Liver (tissue), 9 donors: ENCODE data around the gene MON2. TPM values are rescaled to one million over a fixed set of nuclear protein-coding genes. Genes with fewer than 3 reads are reported as not detected.

Experiments
- DNase-seq: peaks from one replicate; pipeline ENCODE4 v3.0.0-alpha.2; 2017; ENCODE audit warnings: low spot score
- H3K27ac ChIP-seq, 2 donors: one replicate each; pipeline ENCODE4 v1.7.0; 2013; ENCODE audit warnings: inconsistent platforms in 2 of 2, low read length in 2 of 2, control low read depth in 1 of 2, low read depth in 1 of 2, mild to moderate bottlenecking in 1 of 2
- H3K27me3 ChIP-seq, 4 donors: one replicate each; pipeline versions ENCODE4 v1.6.1 to v1.7.0; 2013; ENCODE audit warnings: low read length in 3 of 4, inconsistent platforms in 1 of 4, mild to moderate bottlenecking in 1 of 4, moderate library complexity in 1 of 4; ENCODE audit not compliant: control insufficient read depth in 4 of 4, insufficient read depth in 4 of 4
- H3K36me3 ChIP-seq, 4 donors: one replicate each; pipeline versions ENCODE4 v1.6.1 to v1.7.0; 2013; ENCODE audit warnings: low read length in 3 of 4, mild to moderate bottlenecking in 3 of 4, low read depth in 1 of 4, moderate library complexity in 1 of 4; ENCODE audit not compliant: control insufficient read depth in 4 of 4, insufficient read depth in 3 of 4
- H3K4me1 ChIP-seq, 4 donors: one replicate each; pipeline versions ENCODE4 v1.6.1 to v1.7.0; 2013; ENCODE audit warnings: low read length in 3 of 4, mild to moderate bottlenecking in 3 of 4, moderate library complexity in 1 of 4; ENCODE audit not compliant: control insufficient read depth in 4 of 4, insufficient read depth in 4 of 4
- H3K4me3 ChIP-seq, 3 donors: one replicate each; pipeline versions ENCODE4 v1.6.1 to v1.7.0; 2013; ENCODE audit warnings: low read length in 3 of 3, control low read depth in 1 of 3, low read depth in 1 of 3, mild to moderate bottlenecking in 1 of 3
- H3K9ac ChIP-seq, 2 donors: one replicate each; pipeline ENCODE4 v1.7.0; 2013; ENCODE audit warnings: low read length in 2 of 2, mild to moderate bottlenecking in 2 of 2, moderate library complexity in 2 of 2, control low read depth in 1 of 2, low read depth in 1 of 2
- H3K9me3 ChIP-seq, 4 donors: one replicate each; pipeline versions ENCODE4 v1.6.1 to v1.7.0; 2013; ENCODE audit warnings: low read length in 3 of 4; ENCODE audit not compliant: control insufficient read depth in 4 of 4
- EGR1 ChIP-seq, 2 donors: IDR thresholded peaks; 2 replicates each; pipeline ENCODE4 v1.6.1; 2016 to 2018; ENCODE audit warnings: antibody characterized with exemption in 2 of 2, low read depth in 2 of 2
- FOXA2 ChIP-seq: IDR thresholded peaks from 2 replicates; pipeline ENCODE4 v1.6.1; 2016; ENCODE audit warnings: antibody characterized with exemption
- GABPA ChIP-seq, 2 donors: IDR thresholded peaks in 1 of 2; conservative IDR thresholded peaks in 1 of 2; 2 replicates each; pipeline ENCODE4 v1.6.1; 2016; ENCODE audit warnings: antibody characterized with exemption in 2 of 2, mild to moderate bottlenecking in 1 of 2, moderate library complexity in 1 of 2
- HNF4A ChIP-seq, 2 donors: conservative IDR thresholded peaks; 2 replicates each; pipeline ENCODE4 v1.6.1; 2016; ENCODE audit warnings: antibody characterized with exemption in 2 of 2, mild to moderate bottlenecking in 2 of 2
- HNF4G ChIP-seq: IDR thresholded peaks from 2 replicates; pipeline ENCODE4 v1.6.1; 2016; ENCODE audit warnings: antibody characterized with exemption
- JUND ChIP-seq, 2 donors: IDR thresholded peaks; 2 replicates each; pipeline ENCODE4 v1.6.1; 2016; ENCODE audit warnings: antibody characterized with exemption in 2 of 2
- NR2F2 ChIP-seq: IDR thresholded peaks from 2 replicates; pipeline ENCODE4 v1.6.1; 2016; ENCODE audit warnings: antibody characterized with exemption
- RAD21 ChIP-seq, 2 donors: IDR thresholded peaks; 2 replicates each; pipeline ENCODE4 v1.6.1; 2016; ENCODE audit warnings: antibody characterized with exemption in 2 of 2, mild to moderate bottlenecking in 2 of 2
- RXRA ChIP-seq, 2 donors: IDR thresholded peaks; 2 replicates each; pipeline ENCODE4 v1.6.1; 2017 to 2018; ENCODE audit warnings: antibody characterized with exemption in 2 of 2, mild to moderate bottlenecking in 1 of 2
- SP1 ChIP-seq: IDR thresholded peaks from 2 replicates; pipeline ENCODE4 v1.6.1; 2018; ENCODE audit warnings: antibody characterized with exemption, mild to moderate bottlenecking
- TAF1 ChIP-seq: conservative IDR thresholded peaks from 2 replicates; pipeline ENCODE4 v1.6.1; 2016; ENCODE audit warnings: antibody characterized with exemption, mild to moderate bottlenecking
- YY1 ChIP-seq: IDR thresholded peaks from 2 replicates; pipeline ENCODE4 v1.6.1; 2016; ENCODE audit warnings: antibody characterized with exemption, mild to moderate bottlenecking
- WGBS: extraction: QIAGEN DNeasy Blood & Tissue Kit; methylation state at CpG from one replicate; pipeline ENCODE4 v1.1.7; 2013; 5-methylcytosine and 5-hydroxymethylcytosine counted together
- polyA plus RNA-seq, 2 donors: library from polyadenylated mRNA; stranded (reverse) in 1 of 2; unstranded in 1 of 2; fragments of 200-250 nt in 1 of 2; fragments of >200 nt in 1 of 2; fragmentation: Nextera tagmentation in 1 of 2; extraction: Ambion mirVana in 1 of 2; gene quantifications; one replicate each; pipeline versions ENCODE4 v1.2.1 to v1.2.3, GENCODE V29; 2013 to 2015
- total RNA-seq, 2 donors: library from RNA; depleted of rRNA; stranded (reverse); fragments of >200 nt; gene quantifications; one replicate each; pipeline ENCODE4 v1.2.3, GENCODE V29; 2014
- TF ChIP-seq, protein P1 (sequence below): fragments of 150-350 bp; IDR thresholded peaks from 2 replicates; pipeline ENCODE4 v1.5.1; 2017; ENCODE audit warnings: improper control_type of control experiment, low read depth, low read length; ENCODE audit not compliant: missing input control
- TF ChIP-seq, protein P2 (sequence below): IDR thresholded peaks from 2 replicates; pipeline ENCODE4 v1.6.1; 2016; ENCODE audit warnings: antibody characterized with exemption, mild to moderate bottlenecking
- TF ChIP-seq, protein P3 (sequence below): IDR thresholded peaks from 2 replicates; pipeline ENCODE4 v1.6.1; 2016; ENCODE audit warnings: antibody characterized with exemption
- TF ChIP-seq, protein P4 (sequence below): IDR thresholded peaks from 2 replicates; pipeline ENCODE4 v1.6.1; 2016; ENCODE audit warnings: antibody characterized with exemption
- donor health status: healthy.
- donor health status: healthy.
- donor health status: healthy.
- donor health status: healthy.
- donor health status: healthy.

The MON2 gene
- total and polyA plus RNA-seq, 4 donors, result 7.5 to 69.9 (median 25.8) TPM

DNA sequence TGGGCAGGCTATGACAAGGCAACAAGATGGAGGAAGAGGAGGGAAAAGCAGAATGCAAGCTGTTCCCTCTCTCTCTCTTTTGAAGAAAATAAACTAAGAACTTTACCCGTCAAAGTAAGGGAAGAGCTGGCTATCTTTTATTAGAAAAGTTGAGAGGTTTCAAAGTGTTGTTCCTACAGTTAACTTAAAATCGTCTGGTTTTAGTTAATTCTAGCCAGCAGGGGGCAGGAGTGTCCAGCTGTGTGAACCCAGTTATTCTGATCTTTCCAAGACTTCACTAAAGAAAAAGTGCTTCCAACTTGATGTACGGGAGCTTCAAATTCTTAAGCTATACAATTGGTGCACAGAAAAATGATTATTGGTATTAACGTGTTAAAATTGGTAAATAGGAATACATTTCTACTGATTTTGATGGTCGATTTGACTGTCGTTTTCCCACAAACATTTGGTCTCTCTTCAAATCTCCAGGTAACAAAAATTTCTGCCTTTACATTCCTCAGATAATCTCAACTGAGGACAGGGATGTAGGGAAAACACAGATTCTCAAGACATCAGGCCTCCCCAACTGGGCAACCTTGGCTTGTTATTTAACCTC lies 28.4 kb upstream of the MON2 start:
- H3K27me3 ChIP-seq, result no peaks in the 10 kb centered on the region
- peaks cover 0 to 13% (median 11%) of the 10 kb centered on the region in 4 donors for H3K4me1 ChIP-seq
- peak; percentile 63 for DNase-seq
- 9% methylated on average over 6 of the region's 6 CpGs for WGBS
- TF ChIP-seq, protein P1, sequence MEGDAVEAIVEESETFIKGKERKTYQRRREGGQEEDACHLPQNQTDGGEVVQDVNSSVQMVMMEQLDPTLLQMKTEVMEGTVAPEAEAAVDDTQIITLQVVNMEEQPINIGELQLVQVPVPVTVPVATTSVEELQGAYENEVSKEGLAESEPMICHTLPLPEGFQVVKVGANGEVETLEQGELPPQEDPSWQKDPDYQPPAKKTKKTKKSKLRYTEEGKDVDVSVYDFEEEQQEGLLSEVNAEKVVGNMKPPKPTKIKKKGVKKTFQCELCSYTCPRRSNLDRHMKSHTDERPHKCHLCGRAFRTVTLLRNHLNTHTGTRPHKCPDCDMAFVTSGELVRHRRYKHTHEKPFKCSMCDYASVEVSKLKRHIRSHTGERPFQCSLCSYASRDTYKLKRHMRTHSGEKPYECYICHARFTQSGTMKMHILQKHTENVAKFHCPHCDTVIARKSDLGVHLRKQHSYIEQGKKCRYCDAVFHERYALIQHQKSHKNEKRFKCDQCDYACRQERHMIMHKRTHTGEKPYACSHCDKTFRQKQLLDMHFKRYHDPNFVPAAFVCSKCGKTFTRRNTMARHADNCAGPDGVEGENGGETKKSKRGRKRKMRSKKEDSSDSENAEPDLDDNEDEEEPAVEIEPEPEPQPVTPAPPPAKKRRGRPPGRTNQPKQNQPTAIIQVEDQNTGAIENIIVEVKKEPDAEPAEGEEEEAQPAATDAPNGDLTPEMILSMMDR, result peak; percentile 62
- no peak for TF ChIP-seq FOXA2
- TF ChIP-seq RAD21 (IDR thresholded peaks at IDR 0.05), result peak; percentile 88 to 90
- no peak for TF ChIP-seq SP1
- no peak overlapping the region for H3K27ac ChIP-seq
- no peak overlapping the region for H3K4me3 ChIP-seq
- H3K36me3 ChIP-seq, result no peaks in the 10 kb centered on the region
- no peak overlapping the region for H3K9ac ChIP-seq
- H3K9me3 ChIP-seq, result peaks cover 0 to 11% (median 2%) of the 10 kb centered on the region in 4 donors

DNA sequence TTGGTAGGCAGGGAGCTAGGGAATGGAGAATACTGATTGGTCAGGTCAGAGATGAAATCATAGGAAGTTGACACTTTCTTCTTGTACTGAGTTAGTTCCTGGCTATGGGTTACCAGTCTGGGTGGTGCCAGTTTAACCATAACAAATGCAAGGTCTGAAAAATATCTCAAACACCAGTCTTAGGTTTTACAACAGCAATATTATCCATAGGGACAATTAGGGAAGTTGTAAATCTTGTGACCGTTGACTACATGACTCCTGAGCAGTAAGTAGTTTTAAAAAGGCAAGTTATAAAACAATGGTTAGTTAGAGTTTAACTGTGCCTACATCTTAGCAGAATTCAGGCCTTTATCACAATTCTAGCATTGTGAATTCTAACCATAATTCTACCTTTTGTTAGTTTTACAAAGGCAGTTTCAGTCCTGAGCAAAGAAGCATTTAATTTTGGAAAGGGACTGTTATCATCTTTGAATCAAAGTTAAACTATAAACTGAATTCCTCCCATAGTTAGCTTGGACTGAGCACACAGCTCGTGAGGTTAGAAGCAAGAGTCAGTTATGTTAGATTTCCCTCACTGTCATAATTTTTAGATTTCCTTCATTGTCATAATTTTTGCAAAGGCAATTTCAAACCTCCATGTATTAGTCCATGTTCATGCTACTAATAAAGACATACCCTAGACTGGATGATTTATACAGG lies 19.7 kb upstream of the MON2 start:
- 71% methylated on average over 2 of the region's 2 CpGs for WGBS

DNA sequence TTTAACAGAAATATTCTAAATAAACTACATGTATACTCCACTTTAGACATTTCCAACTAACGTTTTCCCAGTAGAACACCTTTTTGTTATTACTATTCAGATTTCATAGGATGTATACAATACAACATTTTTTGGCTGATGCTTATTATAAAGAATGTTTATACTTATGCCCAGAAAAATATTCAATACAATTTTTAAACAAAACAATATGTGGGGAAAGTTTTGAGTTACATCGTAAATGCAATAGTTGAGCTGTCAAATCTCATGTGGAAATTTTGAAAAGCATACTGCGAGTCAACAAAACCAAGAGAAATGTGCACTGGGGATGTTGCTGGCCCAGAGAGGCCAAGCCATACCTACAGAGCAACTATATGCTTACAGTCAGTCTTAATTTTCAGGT lies 18.2 kb upstream of the MON2 start:
- 80% methylated on average over 3 of the region's 3 CpGs for WGBS
- no peaks in the 10 kb centered on the region for H3K4me1 ChIP-seq
- H3K27ac ChIP-seq, result no peak overlapping the region
- DNase-seq, result no peak
- no peaks in the 10 kb centered on the region for H3K36me3 ChIP-seq
- TF ChIP-seq HNF4G (no peak), RAD21 (IDR thresholded peaks at IDR 0.05) (no peak), TAF1 (no peak), FOXA2 (no peak), SP1 (no peak), YY1 (no peak), GABPA (IDR thresholded peaks at IDR 0.05 in 1 of 2, conservative IDR thresholded peaks at IDR 0.05 in 1 of 2) (no peak), EGR1 (IDR thresholded peaks at IDR 0.05; ENCODE audit: low read depth in 2 of 2) (no peak), HNF4A (conservative IDR thresholded peaks at IDR 0.05) (no peak), RXRA (IDR thresholded peaks at IDR 0.05) (no peak)
- TF ChIP-seq, protein P2, sequence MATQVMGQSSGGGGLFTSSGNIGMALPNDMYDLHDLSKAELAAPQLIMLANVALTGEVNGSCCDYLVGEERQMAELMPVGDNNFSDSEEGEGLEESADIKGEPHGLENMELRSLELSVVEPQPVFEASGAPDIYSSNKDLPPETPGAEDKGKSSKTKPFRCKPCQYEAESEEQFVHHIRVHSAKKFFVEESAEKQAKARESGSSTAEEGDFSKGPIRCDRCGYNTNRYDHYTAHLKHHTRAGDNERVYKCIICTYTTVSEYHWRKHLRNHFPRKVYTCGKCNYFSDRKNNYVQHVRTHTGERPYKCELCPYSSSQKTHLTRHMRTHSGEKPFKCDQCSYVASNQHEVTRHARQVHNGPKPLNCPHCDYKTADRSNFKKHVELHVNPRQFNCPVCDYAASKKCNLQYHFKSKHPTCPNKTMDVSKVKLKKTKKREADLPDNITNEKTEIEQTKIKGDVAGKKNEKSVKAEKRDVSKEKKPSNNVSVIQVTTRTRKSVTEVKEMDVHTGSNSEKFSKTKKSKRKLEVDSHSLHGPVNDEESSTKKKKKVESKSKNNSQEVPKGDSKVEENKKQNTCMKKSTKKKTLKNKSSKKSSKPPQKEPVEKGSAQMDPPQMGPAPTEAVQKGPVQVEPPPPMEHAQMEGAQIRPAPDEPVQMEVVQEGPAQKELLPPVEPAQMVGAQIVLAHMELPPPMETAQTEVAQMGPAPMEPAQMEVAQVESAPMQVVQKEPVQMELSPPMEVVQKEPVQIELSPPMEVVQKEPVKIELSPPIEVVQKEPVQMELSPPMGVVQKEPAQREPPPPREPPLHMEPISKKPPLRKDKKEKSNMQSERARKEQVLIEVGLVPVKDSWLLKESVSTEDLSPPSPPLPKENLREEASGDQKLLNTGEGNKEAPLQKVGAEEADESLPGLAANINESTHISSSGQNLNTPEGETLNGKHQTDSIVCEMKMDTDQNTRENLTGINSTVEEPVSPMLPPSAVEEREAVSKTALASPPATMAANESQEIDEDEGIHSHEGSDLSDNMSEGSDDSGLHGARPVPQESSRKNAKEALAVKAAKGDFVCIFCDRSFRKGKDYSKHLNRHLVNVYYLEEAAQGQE, result no peak
- TF ChIP-seq, protein P3, sequence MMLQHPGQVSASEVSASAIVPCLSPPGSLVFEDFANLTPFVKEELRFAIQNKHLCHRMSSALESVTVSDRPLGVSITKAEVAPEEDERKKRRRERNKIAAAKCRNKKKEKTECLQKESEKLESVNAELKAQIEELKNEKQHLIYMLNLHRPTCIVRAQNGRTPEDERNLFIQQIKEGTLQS, result no peak
- H3K9me3 ChIP-seq, result peaks cover 0 to 6% (median 0%) of the 10 kb centered on the region in 4 donors
- no peak overlapping the region for H3K9ac ChIP-seq
- H3K27me3 ChIP-seq, result no peaks in the 10 kb centered on the region
- no peak overlapping the region for H3K4me3 ChIP-seq

More for the DNA sequence above, 19.7 kb upstream of the MON2 start:
- Histone ChIP-seq H3K36me3 (no peaks in the 10 kb centered on the region), H3K9me3 (peaks cover 0 to 10% (median 0%) of the 10 kb centered on the region in 4 donors), H3K4me3 (no peak overlapping the region), H3K9ac (no peak overlapping the region), H3K27me3 (no peaks in the 10 kb centered on the region), H3K4me1 (no peaks in the 10 kb centered on the region), H3K27ac (no peak overlapping the region)
- DNase-seq, result no peak
- no peak for TF ChIP-seq NR2F2
- TF ChIP-seq JUND (IDR thresholded peaks at IDR 0.05), result no peak
- TF ChIP-seq, protein P4, sequence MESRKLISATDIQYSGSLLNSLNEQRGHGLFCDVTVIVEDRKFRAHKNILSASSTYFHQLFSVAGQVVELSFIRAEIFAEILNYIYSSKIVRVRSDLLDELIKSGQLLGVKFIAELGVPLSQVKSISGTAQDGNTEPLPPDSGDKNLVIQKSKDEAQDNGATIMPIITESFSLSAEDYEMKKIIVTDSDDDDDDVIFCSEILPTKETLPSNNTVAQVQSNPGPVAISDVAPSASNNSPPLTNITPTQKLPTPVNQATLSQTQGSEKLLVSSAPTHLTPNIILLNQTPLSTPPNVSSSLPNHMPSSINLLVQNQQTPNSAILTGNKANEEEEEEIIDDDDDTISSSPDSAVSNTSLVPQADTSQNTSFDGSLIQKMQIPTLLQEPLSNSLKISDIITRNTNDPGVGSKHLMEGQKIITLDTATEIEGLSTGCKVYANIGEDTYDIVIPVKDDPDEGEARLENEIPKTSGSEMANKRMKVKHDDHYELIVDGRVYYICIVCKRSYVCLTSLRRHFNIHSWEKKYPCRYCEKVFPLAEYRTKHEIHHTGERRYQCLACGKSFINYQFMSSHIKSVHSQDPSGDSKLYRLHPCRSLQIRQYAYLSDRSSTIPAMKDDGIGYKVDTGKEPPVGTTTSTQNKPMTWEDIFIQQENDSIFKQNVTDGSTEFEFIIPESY, result no peak
- TF ChIP-seq, protein P3, result no peak
